ENCODE results near the gene EXOC8.

DNA sequence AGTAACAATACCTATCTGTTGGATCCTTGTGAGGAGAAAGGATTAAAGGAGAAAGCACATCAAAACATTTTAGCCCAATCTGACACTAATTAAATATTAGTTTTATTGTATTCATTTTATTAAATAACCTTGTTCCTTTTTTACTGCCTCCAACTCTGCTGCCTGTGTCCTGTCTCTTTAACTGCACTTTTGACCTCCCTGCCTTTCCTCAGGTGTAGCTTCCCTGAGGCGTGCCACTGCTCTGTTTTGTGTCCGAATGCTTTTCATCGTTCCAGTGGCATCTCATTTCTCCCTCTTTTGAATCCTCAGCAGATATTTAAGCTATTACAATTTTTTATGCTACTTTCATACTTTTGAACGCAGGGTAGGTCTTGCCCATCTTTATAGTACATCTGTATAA, 10.8 kb upstream of the EXOC8 start:
- TF ChIP-seq POLR2A (IDR thresholded peaks at IDR 0.05; ENCODE audit: control extremely low read depth in 1 of 2, low read depth in 2 of 2, low read length in 2 of 2) = no peak
- no peak for TF ChIP-seq SP1 (IDR thresholded peaks at IDR 0.05; ENCODE audit: low read depth, low read length)
- TF ChIP-seq, protein P1, sequence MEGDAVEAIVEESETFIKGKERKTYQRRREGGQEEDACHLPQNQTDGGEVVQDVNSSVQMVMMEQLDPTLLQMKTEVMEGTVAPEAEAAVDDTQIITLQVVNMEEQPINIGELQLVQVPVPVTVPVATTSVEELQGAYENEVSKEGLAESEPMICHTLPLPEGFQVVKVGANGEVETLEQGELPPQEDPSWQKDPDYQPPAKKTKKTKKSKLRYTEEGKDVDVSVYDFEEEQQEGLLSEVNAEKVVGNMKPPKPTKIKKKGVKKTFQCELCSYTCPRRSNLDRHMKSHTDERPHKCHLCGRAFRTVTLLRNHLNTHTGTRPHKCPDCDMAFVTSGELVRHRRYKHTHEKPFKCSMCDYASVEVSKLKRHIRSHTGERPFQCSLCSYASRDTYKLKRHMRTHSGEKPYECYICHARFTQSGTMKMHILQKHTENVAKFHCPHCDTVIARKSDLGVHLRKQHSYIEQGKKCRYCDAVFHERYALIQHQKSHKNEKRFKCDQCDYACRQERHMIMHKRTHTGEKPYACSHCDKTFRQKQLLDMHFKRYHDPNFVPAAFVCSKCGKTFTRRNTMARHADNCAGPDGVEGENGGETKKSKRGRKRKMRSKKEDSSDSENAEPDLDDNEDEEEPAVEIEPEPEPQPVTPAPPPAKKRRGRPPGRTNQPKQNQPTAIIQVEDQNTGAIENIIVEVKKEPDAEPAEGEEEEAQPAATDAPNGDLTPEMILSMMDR (IDR thresholded peaks at IDR 0.05; ENCODE audit: control extremely low read depth in 1 of 3, insufficient read depth in 1 of 3, low read depth in 1 of 3, low read length in 3 of 3) = no peak
- no peak for TF ChIP-seq CHD1 (IDR thresholded peaks at IDR 0.05; ENCODE audit: low read depth, low read length)
